ENCODE data around the gene SLC25A45.

SLC25A45 gene

GRCh38 chr11:65382033-65382803 lies at the start of gene SLC25A45:
TSS of gene SLC25A45 (minus strand) at chr11:65382646. CDS start at chr11:65381951, 695 bp downstream.
- no peaks in the 10 kb centered on the region for H3K36me3 ChIP-seq
- no peaks in the 10 kb centered on the region for H3K9me3 ChIP-seq (ENCODE audit: severe bottlenecking)
- peak; percentile 81 for TF ChIP-seq CTCF (IDR thresholded peaks at IDR 0.05; ENCODE audit: low read depth, low read length)
- peak within 1 kb of the TSS; percentile 18 for H3K4me3 ChIP-seq (ENCODE audit: low read depth, low read length)
- H3K27me3 ChIP-seq (ENCODE audit: insufficient read depth, low read depth, severe bottlenecking): no peaks in the 10 kb centered on the region
- peak within 1 kb of the TSS; percentile 55 for H3K27ac ChIP-seq
- DNase-seq: peak; percentile 84

DNA sequence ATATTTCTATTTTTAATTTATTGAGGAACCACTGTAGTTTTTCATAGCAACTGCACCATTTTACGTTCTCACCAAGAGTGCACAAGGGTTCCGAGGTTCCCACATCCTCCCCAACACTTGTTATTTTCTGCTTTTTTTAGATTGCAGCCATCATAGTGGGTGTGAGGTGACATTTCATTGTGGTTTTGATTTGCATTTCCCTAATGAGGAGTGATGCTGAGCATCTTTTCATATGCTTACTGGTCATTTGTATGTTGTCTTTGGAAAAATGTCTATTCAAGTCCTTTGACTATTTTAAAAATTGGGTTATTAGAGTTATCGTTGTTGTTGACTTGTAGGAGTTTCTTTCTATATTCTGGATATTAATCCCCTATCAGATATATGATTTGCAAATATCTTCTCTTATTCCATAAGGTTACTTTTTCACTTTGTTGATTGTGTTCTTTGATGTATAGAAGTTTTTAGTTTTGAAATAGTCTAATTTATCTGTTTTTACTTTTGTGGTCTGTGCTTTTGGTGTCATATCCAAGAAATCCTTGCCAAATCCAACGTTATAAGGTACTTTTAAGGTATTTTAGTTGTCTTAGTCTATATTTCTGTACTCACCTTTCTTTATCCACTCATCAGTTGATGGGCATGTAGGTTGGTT lies 49.1 kb upstream of the SLC25A45 start:
- Histone ChIP-seq H3K4me3 (ENCODE audit: low read depth, low read length) (no peak overlapping the region), H3K9me3 (ENCODE audit: severe bottlenecking) (no peaks in the 10 kb centered on the region), H3K27ac (no peak overlapping the region), H3K36me3 (no peaks in the 10 kb centered on the region), H3K27me3 (ENCODE audit: insufficient read depth, low read depth, severe bottlenecking) (no peaks in the 10 kb centered on the region)
- no peak for DNase-seq
- no peak for TF ChIP-seq CTCF (IDR thresholded peaks at IDR 0.05; ENCODE audit: low read depth, low read length)

GRCh38 chr11:65430406-65431217 lies 48.2 kb upstream of the SLC25A45 start:
- TF ChIP-seq CTCF (IDR thresholded peaks at IDR 0.05; ENCODE audit: low read depth, low read length): no peak
- no peak overlapping the region for H3K27ac ChIP-seq
- no peaks in the 10 kb centered on the region for H3K27me3 ChIP-seq (ENCODE audit: insufficient read depth, low read depth, severe bottlenecking)
- H3K9me3 ChIP-seq (ENCODE audit: severe bottlenecking): no peaks in the 10 kb centered on the region
- no peak for DNase-seq
- H3K36me3 ChIP-seq: no peaks in the 10 kb centered on the region
- H3K4me3 ChIP-seq (ENCODE audit: low read depth, low read length): no peak overlapping the region

DNA sequence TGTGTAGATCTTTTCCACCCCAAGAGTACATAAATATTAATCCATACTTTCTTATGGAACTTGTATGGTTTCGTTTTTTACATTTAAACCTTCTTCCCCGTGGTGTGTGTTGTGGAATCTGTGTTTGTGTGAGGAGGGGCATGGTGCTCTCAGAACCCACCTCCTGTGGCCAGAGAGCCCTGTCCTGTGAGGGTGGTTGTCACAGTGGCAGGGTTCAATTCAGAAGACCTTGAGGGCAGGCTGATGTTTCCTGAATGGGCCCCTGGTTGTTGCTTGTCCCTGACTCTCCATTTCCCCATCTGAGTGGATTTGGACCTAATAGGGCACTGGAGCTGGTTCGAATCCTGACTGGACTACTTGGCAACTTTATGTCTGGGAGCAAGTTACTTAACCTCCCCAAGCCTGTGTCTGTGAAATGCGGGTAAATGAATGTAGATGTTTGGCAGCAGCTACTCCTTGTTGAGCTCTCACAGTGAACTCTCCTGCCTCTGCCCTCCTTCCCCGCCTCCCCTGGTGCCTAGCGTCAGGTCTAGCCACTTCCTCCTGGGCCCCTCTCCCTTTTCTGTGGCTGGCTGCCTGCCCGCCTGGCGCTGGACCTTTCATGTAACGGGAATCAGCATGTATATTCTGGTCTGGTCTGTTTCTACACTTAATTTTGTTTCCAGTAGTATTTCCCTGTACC lies 47.4 kb upstream of the SLC25A45 start:
- H3K9me3 ChIP-seq (ENCODE audit: severe bottlenecking): no peaks in the 10 kb centered on the region
- H3K4me3 ChIP-seq (ENCODE audit: low read depth, low read length): no peak overlapping the region
- no peak for TF ChIP-seq CTCF (IDR thresholded peaks at IDR 0.05; ENCODE audit: low read depth, low read length)
- no peaks in the 10 kb centered on the region for H3K27me3 ChIP-seq (ENCODE audit: insufficient read depth, low read depth, severe bottlenecking)
- H3K27ac ChIP-seq: no peak overlapping the region
- no peaks in the 10 kb centered on the region for H3K36me3 ChIP-seq
- DNase-seq: no peak

DNA sequence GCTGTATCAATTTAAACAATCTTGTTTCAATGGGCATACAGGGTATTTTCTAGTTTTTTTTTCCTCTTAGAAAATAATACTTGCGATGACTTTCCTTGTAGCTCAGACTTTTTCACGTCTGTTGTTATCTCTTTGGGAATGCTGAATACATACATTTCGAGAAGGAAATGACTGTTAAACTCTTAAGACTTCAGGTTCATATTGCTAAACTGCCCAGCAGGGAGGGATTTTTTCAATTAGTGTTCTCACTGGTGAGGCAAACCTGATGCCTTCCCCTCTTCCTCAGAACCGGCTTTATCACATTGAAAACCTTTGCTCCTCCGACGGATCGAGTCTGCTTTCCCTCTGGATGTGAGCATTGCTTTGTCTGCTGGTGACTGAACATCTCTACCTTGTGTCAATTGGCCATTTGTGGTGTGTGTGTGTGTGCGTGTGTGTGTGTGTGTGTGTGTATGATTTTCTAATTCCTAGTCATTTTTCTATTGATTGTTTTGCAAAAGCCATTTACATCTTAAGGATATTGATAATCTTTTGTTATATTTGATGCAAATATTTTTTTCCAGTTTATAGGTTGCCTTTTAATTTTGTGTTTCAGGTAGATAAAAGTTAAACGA lies 46.7 kb upstream of the SLC25A45 start:
- H3K4me3 ChIP-seq (ENCODE audit: low read depth, low read length): no peak overlapping the region
- no peaks in the 10 kb centered on the region for H3K36me3 ChIP-seq
- no peaks in the 10 kb centered on the region for H3K9me3 ChIP-seq (ENCODE audit: severe bottlenecking)
- DNase-seq: no peak
- H3K27ac ChIP-seq: no peak overlapping the region
- TF ChIP-seq CTCF (IDR thresholded peaks at IDR 0.05; ENCODE audit: low read depth, low read length): no peak
- H3K27me3 ChIP-seq (ENCODE audit: insufficient read depth, low read depth, severe bottlenecking): no peaks in the 10 kb centered on the region

All from WERI-Rb-1 (cell line).